ENCODE results near the gene VPREB1.
"Not testable (repeated sequence)": the region's sequence is repeated elsewhere in the genome, so short reads cannot be mapped to it uniquely, and the experiment has no call there.

The VPREB1 gene

GRCh38 chr22:22244316-22245250, at the start of gene VPREB1:
Gene VPREB1 (plus strand): TSS chr22:22244786. CDS start chr22:22244814, 28 bp downstream.
- DNase-seq: no peak

GRCh38 chr22:22194931-22195264, 49.7 kb upstream of the VPREB1 start:
- no peak for DNase-seq

GRCh38 chr22:22195265-22196017, 49.1 kb upstream of the VPREB1 start:
- DNase-seq: peak; percentile 88

- no peak for DNase-seq
These were observed 48.5 kb upstream of the VPREB1 start for GRCh38 chr22:22196018-22196533.

- DNase-seq: no peak
These were observed 47.6 kb upstream of the VPREB1 start for GRCh38 chr22:22196833-22197477.

GRCh38 chr22:22197993-22198402, 46.6 kb upstream of the VPREB1 start:
- no peak for DNase-seq

GRCh38 chr22:22198751-22199150, 45.8 kb upstream of the VPREB1 start:
- no peak for DNase-seq

- DNase-seq: no peak
These were observed 45.0 kb upstream of the VPREB1 start for GRCh38 chr22:22199634-22200033.

GRCh38 chr22:22200569-22201184, 43.9 kb upstream of the VPREB1 start:
- no peak for DNase-seq

- peak; percentile 78 for DNase-seq
These were observed 43.2 kb upstream of the VPREB1 start for GRCh38 chr22:22201185-22201929.

- DNase-seq: no peak
These were observed 42.6 kb upstream of the VPREB1 start for GRCh38 chr22:22201930-22202343.

GRCh38 chr22:22203048-22203971, 41.3 kb upstream of the VPREB1 start:
- no peak for DNase-seq

- peak; percentile 94 for DNase-seq
These were observed 36.6 kb upstream of the VPREB1 start for GRCh38 chr22:22207845-22208564.

GRCh38 chr22:22208652-22209051, 35.9 kb upstream of the VPREB1 start:
- no peak for DNase-seq

GRCh38 chr22:22209080-22209640, 35.4 kb upstream of the VPREB1 start:
- not testable (repeated sequence) for DNase-seq

- no peak for DNase-seq
These were observed 34.2 kb upstream of the VPREB1 start for GRCh38 chr22:22210375-22210774.

- no peak for DNase-seq
These were observed 33.4 kb upstream of the VPREB1 start for GRCh38 chr22:22210889-22211833.

GRCh38 chr22:22213231-22213630, 31.4 kb upstream of the VPREB1 start:
- DNase-seq: no peak
